Gastrocnemius medialis (tissue), 4 donors: ENCODE data around the gene THAP9.

Experiments
- POLR2A ChIP-seq, 2 donors: fragments of 450-650 bp; IDR thresholded peaks; one replicate each; pipeline ENCODE4 v1.6.1; 2017; ENCODE audit warnings: antibody characterized with exemption in 2 of 2, mild to moderate bottlenecking in 2 of 2, moderate library complexity in 2 of 2
- TF ChIP-seq, protein P1 (sequence below), 5 experiments: fragments of 450-650 bp in 3 of 5; fragments of 200-600 bp in 2 of 5; sonication (generic) in 2 of 5; IDR thresholded peaks in 4 of 5; conservative IDR thresholded peaks in 1 of 5; 1 replicate in 4 of 5; 2 replicates in 1 of 5; pipeline ENCODE4 v1.5.1; 2016 to 2019; ENCODE audit warnings: antibody characterized with exemption in 5 of 5, mild to moderate bottlenecking in 3 of 5, moderate library complexity in 3 of 5

DNA sequence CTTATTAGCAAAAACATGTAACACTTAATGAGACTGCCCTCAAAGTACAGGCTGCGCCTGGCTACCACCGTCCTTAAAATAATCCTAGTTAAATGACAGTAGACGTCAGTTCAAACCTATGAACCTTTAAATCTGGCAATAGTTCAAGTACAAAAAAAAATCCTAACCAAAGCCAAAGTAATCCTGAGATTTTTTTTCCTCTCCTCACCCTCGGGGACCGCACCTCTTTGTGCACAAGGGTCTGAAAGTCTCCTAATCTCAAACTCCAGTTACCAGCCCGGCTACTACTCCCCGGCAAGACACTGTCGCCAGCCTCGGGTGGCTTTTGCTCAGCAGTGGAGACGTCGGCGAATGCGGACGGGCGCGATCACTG lies 10.0 kb upstream of the THAP9 start:
- no peak for TF ChIP-seq POLR2A (IDR thresholded peaks at IDR 0.05)
- TF ChIP-seq, protein P1, sequence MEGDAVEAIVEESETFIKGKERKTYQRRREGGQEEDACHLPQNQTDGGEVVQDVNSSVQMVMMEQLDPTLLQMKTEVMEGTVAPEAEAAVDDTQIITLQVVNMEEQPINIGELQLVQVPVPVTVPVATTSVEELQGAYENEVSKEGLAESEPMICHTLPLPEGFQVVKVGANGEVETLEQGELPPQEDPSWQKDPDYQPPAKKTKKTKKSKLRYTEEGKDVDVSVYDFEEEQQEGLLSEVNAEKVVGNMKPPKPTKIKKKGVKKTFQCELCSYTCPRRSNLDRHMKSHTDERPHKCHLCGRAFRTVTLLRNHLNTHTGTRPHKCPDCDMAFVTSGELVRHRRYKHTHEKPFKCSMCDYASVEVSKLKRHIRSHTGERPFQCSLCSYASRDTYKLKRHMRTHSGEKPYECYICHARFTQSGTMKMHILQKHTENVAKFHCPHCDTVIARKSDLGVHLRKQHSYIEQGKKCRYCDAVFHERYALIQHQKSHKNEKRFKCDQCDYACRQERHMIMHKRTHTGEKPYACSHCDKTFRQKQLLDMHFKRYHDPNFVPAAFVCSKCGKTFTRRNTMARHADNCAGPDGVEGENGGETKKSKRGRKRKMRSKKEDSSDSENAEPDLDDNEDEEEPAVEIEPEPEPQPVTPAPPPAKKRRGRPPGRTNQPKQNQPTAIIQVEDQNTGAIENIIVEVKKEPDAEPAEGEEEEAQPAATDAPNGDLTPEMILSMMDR (IDR thresholded peaks at IDR 0.05 in 4 of 5, conservative IDR thresholded peaks at IDR 0.05 in 1 of 5) = no peak
